AG09319 (cell line): ENCODE measurements around the gene RASIP1.

Experiments used
- DNase-seq: peaks from one replicate; pipeline ENCODE4 v3.0.0-alpha.2; 2010; ENCODE audit warnings: low read depth; ENCODE audit errors: extremely low read depth
- TF ChIP-seq, protein P1 (sequence below): IDR thresholded peaks from 2 replicates; pipeline ENCODE4 v1.5.1; 2011; ENCODE audit warnings: low read depth, mild to moderate bottlenecking, inconsistent platforms, low read length, moderate library complexity

Gene RASIP1

GRCh38 chr19:48671446-48671995, 68.9 kb downstream of the RASIP1 start:
- DNase-seq, result no peak
- TF ChIP-seq, protein P1, sequence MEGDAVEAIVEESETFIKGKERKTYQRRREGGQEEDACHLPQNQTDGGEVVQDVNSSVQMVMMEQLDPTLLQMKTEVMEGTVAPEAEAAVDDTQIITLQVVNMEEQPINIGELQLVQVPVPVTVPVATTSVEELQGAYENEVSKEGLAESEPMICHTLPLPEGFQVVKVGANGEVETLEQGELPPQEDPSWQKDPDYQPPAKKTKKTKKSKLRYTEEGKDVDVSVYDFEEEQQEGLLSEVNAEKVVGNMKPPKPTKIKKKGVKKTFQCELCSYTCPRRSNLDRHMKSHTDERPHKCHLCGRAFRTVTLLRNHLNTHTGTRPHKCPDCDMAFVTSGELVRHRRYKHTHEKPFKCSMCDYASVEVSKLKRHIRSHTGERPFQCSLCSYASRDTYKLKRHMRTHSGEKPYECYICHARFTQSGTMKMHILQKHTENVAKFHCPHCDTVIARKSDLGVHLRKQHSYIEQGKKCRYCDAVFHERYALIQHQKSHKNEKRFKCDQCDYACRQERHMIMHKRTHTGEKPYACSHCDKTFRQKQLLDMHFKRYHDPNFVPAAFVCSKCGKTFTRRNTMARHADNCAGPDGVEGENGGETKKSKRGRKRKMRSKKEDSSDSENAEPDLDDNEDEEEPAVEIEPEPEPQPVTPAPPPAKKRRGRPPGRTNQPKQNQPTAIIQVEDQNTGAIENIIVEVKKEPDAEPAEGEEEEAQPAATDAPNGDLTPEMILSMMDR, result no peak

DNA sequence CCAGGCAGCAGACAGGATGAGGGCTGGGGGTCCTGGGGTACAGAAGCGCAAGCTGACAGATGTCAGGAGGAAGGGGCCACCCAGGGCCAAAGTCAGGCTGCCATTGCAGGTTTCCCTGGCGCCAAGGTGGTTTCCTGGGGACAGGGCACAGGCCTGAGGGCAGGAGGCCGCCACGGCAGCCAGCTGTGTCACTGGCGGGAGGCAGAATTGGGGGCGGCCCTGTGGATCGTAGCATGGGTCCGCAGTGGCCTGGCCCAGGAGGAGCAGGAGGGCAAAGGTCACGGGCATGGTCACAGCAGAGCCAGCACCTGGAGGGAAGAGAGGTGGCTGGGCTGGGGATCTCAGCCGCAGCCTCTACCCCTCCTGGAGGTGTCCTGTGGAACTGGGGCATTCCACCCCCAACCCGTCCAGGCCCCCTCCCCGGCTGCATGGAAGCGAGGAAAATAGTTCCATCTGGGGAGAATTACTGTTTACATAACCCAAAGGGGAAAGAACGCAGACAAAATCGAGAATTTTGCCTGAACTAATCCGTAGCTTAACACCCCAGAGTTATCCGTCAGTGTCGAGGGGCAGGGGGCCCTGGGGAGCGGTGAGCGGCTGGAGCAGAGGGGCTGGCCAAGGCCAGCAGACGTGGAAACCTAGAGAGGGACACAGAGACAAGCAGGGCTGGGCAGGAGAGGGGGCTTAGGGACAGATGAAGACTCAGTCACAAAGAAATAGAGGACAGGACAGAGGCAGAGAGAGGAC, 69.5 kb downstream of the RASIP1 start:
- no peak for DNase-seq

More for the DNA sequence above, 69.5 kb downstream of the RASIP1 start:
- TF ChIP-seq, protein P1, result no peak
